Heart left ventricle (tissue), 16 donors: ENCODE data around the gene AGAP2. TPM values are rescaled to one million over a fixed set of nuclear protein-coding genes. Genes with fewer than 3 reads are reported as not detected.

Experiments
- ATAC-seq, 4 donors: fragments of 200-7000 bp; cut with Tn5 transposase; one replicate each; pipeline ENCODE4 v1.9.1; 2020 to 2022; ENCODE audit warnings: moderate library complexity in 4 of 4, mild to moderate bottlenecking in 3 of 4, moderate number of reproducible peaks in 1 of 4
- DNase-seq, 5 donors: peaks; one replicate each; pipeline ENCODE4 v3.0.0-alpha.2; 2020
- H3K27ac ChIP-seq, 12 donors: fragments of 200-600 bp; sonication (generic) in 4 of 12; one replicate each; pipeline versions ENCODE4 v1.5.0 to v1.8.0; 2016 to 2022; ENCODE audit warnings: mild to moderate bottlenecking in 2 of 12
- H3K27me3 ChIP-seq, 9 donors: fragments of 200-600 bp; sonication (generic) in 2 of 9; one replicate each; pipeline versions ENCODE4 v1.5.1 to v1.8.0; 2016 to 2022; ENCODE audit warnings: mild to moderate bottlenecking in 3 of 9
- H3K36me3 ChIP-seq, 9 donors: fragments of 200-600 bp; sonication (generic) in 2 of 9; one replicate each; pipeline versions ENCODE4 v1.5.0 to v1.8.0; 2018 to 2022; ENCODE audit warnings: mild to moderate bottlenecking in 2 of 9
- H3K4me1 ChIP-seq, 12 donors: fragments of 200-600 bp; sonication (generic) in 4 of 12; one replicate each; pipeline versions ENCODE4 v1.5.0 to v1.8.0; 2016 to 2022; ENCODE audit warnings: mild to moderate bottlenecking in 3 of 12
- H3K4me3 ChIP-seq, 12 donors: fragments of 200-600 bp; sonication (generic) in 4 of 12; one replicate each; pipeline versions ENCODE4 v1.5.0 to v1.8.0; 2017 to 2022; ENCODE audit warnings: mild to moderate bottlenecking in 9 of 12, moderate library complexity in 4 of 12
- H3K9me3 ChIP-seq, 12 donors: fragments of 200-600 bp; sonication (generic) in 4 of 12; one replicate each; pipeline versions ENCODE4 v1.5.0 to v1.8.0; 2016 to 2022; ENCODE audit warnings: mild to moderate bottlenecking in 1 of 12
- POLR2A ChIP-seq, 2 donors: fragments of 450-650 bp; IDR thresholded peaks; one replicate each; pipeline ENCODE4 v1.6.1; 2017; ENCODE audit warnings: antibody characterized with exemption in 2 of 2, mild to moderate bottlenecking in 2 of 2, moderate library complexity in 2 of 2
- WGBS, 4 donors: extraction: QIAGEN DNeasy Blood & Tissue Kit in 2 of 4; methylation state at CpG; one replicate each; pipeline versions ENCODE4 v1.1.5 to v1.1.7; 2013 to 2018; 5-methylcytosine and 5-hydroxymethylcytosine counted together
- intact Hi-C, 10 donors: fragments of 100-400 bp; cut with DNase I; formaldehyde crosslinking; loops; one replicate each; pipeline versions ENCODE4 v1.11.1 to v1.14.2; 2022
- polyA plus RNA-seq, 2 donors: library from polyadenylated mRNA; stranded (reverse); fragments of 200-250 nt; gene quantifications; one replicate each; pipeline ENCODE4 v1.2.3, GENCODE V29; 2013
- total RNA-seq, 9 donors: library from RNA; depleted of rRNA in 2 of 9; stranded (reverse); fragments of >200 nt in 2 of 9; fragmentation: NEBNext Ultra II Directional in 3 of 9; extraction: Animal tissue kit (Norgen Biotek cat#: 25700) in 3 of 9; gene quantifications; one replicate each; pipeline versions ENCODE4 v1.1.0 to v1.2.4, GENCODE V29; 2016 to 2023
- TF ChIP-seq, protein P1 (sequence below), 12 donors: fragments of 200-600 bp; sonication (generic) in 4 of 12; IDR thresholded peaks; one replicate each; pipeline versions ENCODE4 v1.5.0 to v1.8.0; 2018 to 2022; ENCODE audit warnings: antibody characterized with exemption in 12 of 12, mild to moderate bottlenecking in 5 of 12
- donor health status: ischemic (EF 13 %, LVEDD 7.1; RV severe dilation, severe dysfunction).
- donor health status: healthy with polysubstance abuse.
- donor health status: DM: no; HTN: yes; CAD: no.
- donor health status: DM: no; HTN: no; CAD: no.
- donor health status: ischemic (EF 25% LVEDD 6.9; RV normal size, moderate dysfunction).
- donor health status: ischemic (EF 25% LVEDD 5.7; RV mildly dilated, moderate dysfunction).
- donor health status: healthy.
- donor health status: DM: yes; HTN: yes; CAD: no.
- donor health status: ischemic (EF 35%, LVEDD 5.7; RV mildly dilated, moderate dysfunction).
- donor health status: nonischemic (EF 11% LVEDD 7.7; RV severe dilation, severe dysfunction).
- donor health status: DM: yes; HTN: yes; CAD: no.
- donor health status: PGD.
- donor health status: ischemic (EF 29% LVEDD 5.4; RV normal size, mild dysfunction).
- donor health status: nonischemic (EF 23%, LVEDD 6.1; RV moderate dilation, normal function).

AGAP2 gene
- total and polyA plus RNA-seq, 11 donors, result 3.9 to 12.0 (median 5.5) TPM

DNA sequence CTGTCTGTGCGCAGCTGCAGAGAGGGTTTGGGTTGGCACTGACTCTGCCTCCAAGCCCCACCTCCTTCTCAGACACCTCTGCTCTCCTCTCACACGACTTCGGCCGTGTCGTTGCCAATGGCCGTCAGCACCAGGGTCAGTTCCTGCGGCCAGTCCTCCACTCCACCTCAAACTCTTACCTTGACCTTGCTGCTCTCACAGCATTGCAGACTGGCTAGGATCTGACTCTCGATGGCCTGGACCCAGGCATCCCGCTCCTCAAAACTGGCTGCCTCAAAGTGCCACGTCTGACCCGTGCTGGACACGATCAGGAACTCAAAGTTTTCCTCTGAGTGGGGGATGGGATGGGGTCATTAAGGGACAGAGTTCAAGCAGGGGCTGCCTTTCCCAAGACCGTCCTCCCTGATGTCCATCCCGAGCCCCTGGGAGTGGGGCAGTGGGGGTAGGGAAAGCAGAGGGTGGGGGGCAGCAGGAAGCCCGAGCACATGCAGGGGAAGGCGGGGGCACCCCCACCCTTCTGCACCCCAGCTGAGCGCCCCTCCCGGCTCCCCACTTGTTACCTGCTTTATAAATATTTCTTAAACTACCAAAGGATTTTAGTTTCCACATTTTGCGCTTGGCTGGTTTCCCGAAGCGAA is 10.7 kb downstream of the AGAP2 start:
- H3K27me3 ChIP-seq, result peaks cover 0 to 20% (median 0%) of the 10 kb centered on the region in 9 donors

DNA sequence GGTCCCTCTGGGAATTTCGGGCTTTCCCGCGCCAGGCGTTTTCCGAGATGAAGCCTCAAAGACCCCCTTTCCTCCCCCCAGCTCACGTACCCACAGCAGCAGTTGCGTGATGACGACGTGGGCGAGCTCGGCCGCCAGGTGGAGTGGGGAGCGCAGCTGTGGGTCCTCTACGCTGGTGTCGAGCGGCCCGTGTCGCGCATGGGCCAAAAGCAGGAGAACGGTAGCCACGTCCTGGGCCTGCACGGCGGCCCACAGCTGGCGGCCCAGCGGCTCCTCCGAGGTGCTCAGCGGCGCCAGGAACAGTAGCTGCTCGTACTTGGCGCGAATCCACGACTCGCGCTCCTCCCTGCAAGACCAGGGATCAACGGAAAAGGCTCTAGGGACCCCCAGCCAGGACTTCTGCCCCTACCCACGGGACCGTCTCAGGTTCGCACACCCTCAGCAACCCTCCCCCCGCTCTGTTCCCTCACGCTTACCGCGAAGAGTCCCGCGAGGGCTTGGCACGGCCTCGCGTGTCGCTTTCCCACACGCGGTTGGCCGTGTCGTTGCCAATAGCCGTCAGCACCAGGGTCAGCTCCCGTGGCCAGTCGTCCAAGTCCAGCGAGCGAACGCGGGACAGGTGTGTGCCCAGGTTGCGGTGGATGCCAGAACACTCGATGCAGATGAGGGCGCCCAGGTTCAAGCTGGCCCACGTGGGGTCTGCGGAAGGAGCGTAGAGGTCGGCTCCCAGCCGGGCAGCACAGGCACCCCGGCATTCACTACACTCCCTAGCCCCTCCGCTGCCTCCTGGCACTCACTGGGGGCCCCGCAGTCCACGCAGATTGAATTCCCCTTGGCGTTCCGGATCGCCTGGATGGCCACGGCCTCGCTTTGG is 11.4 kb downstream of the AGAP2 start:
- ATAC-seq (peak; percentile 24 to 50 (median 40)), DNase-seq (peak; percentile 51 to 81 (median 61))
- no peaks in the 10 kb centered on the region for H3K9me3 ChIP-seq
- intact Hi-C loops, result no loop called here
- H3K4me3 ChIP-seq, result peak overlapping the region; percentile 29 to 71 (median 62)
- peak overlapping the region in 11 of 12 donors; percentile 7 to 76 (median 67) for H3K27ac ChIP-seq
- peaks cover 0 to 20% (median 0%) of the 10 kb centered on the region in 9 donors for H3K27me3 ChIP-seq
- peaks cover 0 to 29% (median 9%) of the 10 kb centered on the region in 12 donors for H3K4me1 ChIP-seq
- TF ChIP-seq, protein P1, sequence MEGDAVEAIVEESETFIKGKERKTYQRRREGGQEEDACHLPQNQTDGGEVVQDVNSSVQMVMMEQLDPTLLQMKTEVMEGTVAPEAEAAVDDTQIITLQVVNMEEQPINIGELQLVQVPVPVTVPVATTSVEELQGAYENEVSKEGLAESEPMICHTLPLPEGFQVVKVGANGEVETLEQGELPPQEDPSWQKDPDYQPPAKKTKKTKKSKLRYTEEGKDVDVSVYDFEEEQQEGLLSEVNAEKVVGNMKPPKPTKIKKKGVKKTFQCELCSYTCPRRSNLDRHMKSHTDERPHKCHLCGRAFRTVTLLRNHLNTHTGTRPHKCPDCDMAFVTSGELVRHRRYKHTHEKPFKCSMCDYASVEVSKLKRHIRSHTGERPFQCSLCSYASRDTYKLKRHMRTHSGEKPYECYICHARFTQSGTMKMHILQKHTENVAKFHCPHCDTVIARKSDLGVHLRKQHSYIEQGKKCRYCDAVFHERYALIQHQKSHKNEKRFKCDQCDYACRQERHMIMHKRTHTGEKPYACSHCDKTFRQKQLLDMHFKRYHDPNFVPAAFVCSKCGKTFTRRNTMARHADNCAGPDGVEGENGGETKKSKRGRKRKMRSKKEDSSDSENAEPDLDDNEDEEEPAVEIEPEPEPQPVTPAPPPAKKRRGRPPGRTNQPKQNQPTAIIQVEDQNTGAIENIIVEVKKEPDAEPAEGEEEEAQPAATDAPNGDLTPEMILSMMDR (IDR thresholded peaks at IDR 0.05), result peak in 10 of 12 donors; percentile 8 to 56 (median 42)
- no peak for TF ChIP-seq POLR2A (IDR thresholded peaks at IDR 0.05)
- peaks cover 0 to 48% (median 0%) of the 10 kb centered on the region in 9 donors for H3K36me3 ChIP-seq
- WGBS, 4 donors, result 24 to 25% (median 25%) methylated on average over 69 to 76 of the region's 76 CpGs

More for the DNA sequence above, 10.7 kb downstream of the AGAP2 start:
- H3K36me3 ChIP-seq, result peaks cover 0 to 56% (median 0%) of the 10 kb centered on the region in 9 donors
- no peaks in the 10 kb centered on the region for H3K9me3 ChIP-seq
- H3K4me3 ChIP-seq, result peak overlapping the region in 1 of 12 donors; percentile 70
- peak in 1 of 4 donors; percentile 1 for ATAC-seq
- peak in 2 of 5 donors; percentile 14 to 21 for DNase-seq
- H3K4me1 ChIP-seq, result peaks cover 0 to 29% (median 9%) of the 10 kb centered on the region in 12 donors
- intact Hi-C loops, result no loop called here
- no peak for TF ChIP-seq POLR2A (IDR thresholded peaks at IDR 0.05)
- TF ChIP-seq, protein P1 (IDR thresholded peaks at IDR 0.05), result no peak
- 50 to 60% (median 52%) methylated on average over 21 of the region's 21 CpGs for WGBS, 4 donors
- peak overlapping the region in 6 of 12 donors; percentile 42 to 74 (median 71) for H3K27ac ChIP-seq

GRCh38 chr12:57726151-57726883 is 12.2 kb downstream of the AGAP2 start:
- Histone ChIP-seq H3K27me3 (peaks cover 0 to 20% (median 0%) of the 10 kb centered on the region in 9 donors), H3K4me1 (peaks cover 0 to 29% (median 9%) of the 10 kb centered on the region in 12 donors), H3K4me3 (peak overlapping the region; percentile 29 to 71 (median 62)), H3K36me3 (peaks cover 0 to 49% (median 6%) of the 10 kb centered on the region in 9 donors), H3K9me3 (no peaks in the 10 kb centered on the region), H3K27ac (peak overlapping the region; percentile 7 to 76 (median 66))
- WGBS, 4 donors, result 5 to 27% (median 17%) methylated on average over 27 to 79 of the region's 79 CpGs
- DNase-seq (peak; percentile 75 to 85 (median 80)), ATAC-seq (peak; percentile 48 to 82 (median 78))
- TF ChIP-seq, protein P1 (IDR thresholded peaks at IDR 0.05), result peak; percentile 53 to 80 (median 66)
- no peak for TF ChIP-seq POLR2A (IDR thresholded peaks at IDR 0.05)
- intact Hi-C loops, result no loop called here
